A673 (cell line): ENCODE data around the gene HOXB9. TPM values are rescaled to one million over a fixed set of nuclear protein-coding genes. Genes with fewer than 3 reads are reported as not detected.

Source experiments
- BruUV-seq: library from RNA; stranded (reverse); fragments of 400-500 nt; replicated peaks from 2 replicates; lab custom pipeline; 2021; lab: Mats Ljungman, UMichigan
- CTCF ChIA-PET: fragments of 300-600 bp; sonication (Branson Sonifier 250); formaldehyde crosslinking; loops from one replicate; lab custom pipeline; 2022; ENCODE audit warnings: antibody characterized with exemption; lab: Charles Lee
- POLR2A ChIA-PET: fragments of 300-600 bp; sonication (Branson Sonifier 250); formaldehyde crosslinking; loops from one replicate; lab custom pipeline; 2022; ENCODE audit warnings: antibody characterized with exemption; ENCODE audit not compliant: low non-redundant PET; lab: Charles Lee
- DNase-seq: peaks from one replicate; pipeline ENCODE4 v3.0.0-alpha.2; 2015; ENCODE audit warnings: low spot score
- H3K27ac ChIP-seq: fragments of 200-600 bp; sonication (generic); 2 replicates; pipeline ENCODE4 v1.5.1; 2016; ENCODE audit warnings: mixed run types, low read depth, mild to moderate bottlenecking, mixed read lengths, antibody characterized with exemption, low read length; ENCODE audit not compliant: poor library complexity, severe bottlenecking
- H3K27me3 ChIP-seq: fragments of 200-600 bp; sonication (generic); replicated peaks from 2 replicates; pipeline ENCODE4 v1.6.1; 2017; ENCODE audit warnings: mixed run types, low read depth, mild to moderate bottlenecking, mixed read lengths, antibody characterized with exemption, low read length; ENCODE audit not compliant: insufficient read depth, poor library complexity
- H3K36me3 ChIP-seq: fragments of 200-600 bp; sonication (generic); 2 replicates; pipeline ENCODE4 v1.6.1; 2016; ENCODE audit warnings: mixed run types, mild to moderate bottlenecking, mixed read lengths, antibody characterized with exemption, low read length; ENCODE audit not compliant: insufficient read depth, poor library complexity, severe bottlenecking
- H3K4me1 ChIP-seq: fragments of 200-600 bp; sonication (generic); 2 replicates; pipeline ENCODE4 v1.6.1; 2017; ENCODE audit warnings: mixed run types, mild to moderate bottlenecking, mixed read lengths, antibody characterized with exemption, low read length; ENCODE audit not compliant: insufficient read depth, poor library complexity, severe bottlenecking
- H3K4me3 ChIP-seq: fragments of 200-600 bp; sonication (generic); 2 replicates; pipeline ENCODE4 v1.5.1; 2016; ENCODE audit warnings: low read depth, mixed run types, mild to moderate bottlenecking, mixed read lengths, low read length; ENCODE audit not compliant: poor library complexity, severe bottlenecking
- H3K9me3 ChIP-seq: fragments of 200-600 bp; sonication (generic); 2 replicates; pipeline ENCODE4 v1.6.1; 2016; ENCODE audit warnings: mixed run types, low read depth, mild to moderate bottlenecking, mixed read lengths, antibody characterized with exemption, low read length; ENCODE audit not compliant: poor library complexity, severe bottlenecking
- EZH2 ChIP-seq: fragments of 200-600 bp; sonication (generic); IDR thresholded peaks from 2 replicates; pipeline ENCODE4 v1.6.1; 2017; ENCODE audit warnings: borderline replicate concordance, low read depth, mild to moderate bottlenecking, mixed read lengths, antibody characterized with exemption, low read length; ENCODE audit not compliant: poor library complexity, severe bottlenecking
- intact Hi-C: fragments of 100-400 bp; cut with micrococcal nuclease; formaldehyde crosslinking; loops from one replicate; pipeline ENCODE4 v1.10.0; 2022; ENCODE audit not compliant: unreplicated experiment
- total RNA-seq: library from RNA; stranded (reverse); gene quantifications from 2 replicates; pipeline ENCODE4 v1.2.3, GENCODE V29; 2021
- TF ChIP-seq, protein P1 (sequence below): fragments of 300-800, 200-600 bp; sonication (generic); conservative IDR thresholded peaks from 2 replicates; pipeline ENCODE4 v1.5.1; 2017; ENCODE audit warnings: low read depth, mild to moderate bottlenecking, antibody characterized with exemption, low read length, moderate library complexity, mixed read lengths

Gene HOXB9
- total RNA-seq, 1 experiment from 2014 or later = 8.2 TPM

DNA sequence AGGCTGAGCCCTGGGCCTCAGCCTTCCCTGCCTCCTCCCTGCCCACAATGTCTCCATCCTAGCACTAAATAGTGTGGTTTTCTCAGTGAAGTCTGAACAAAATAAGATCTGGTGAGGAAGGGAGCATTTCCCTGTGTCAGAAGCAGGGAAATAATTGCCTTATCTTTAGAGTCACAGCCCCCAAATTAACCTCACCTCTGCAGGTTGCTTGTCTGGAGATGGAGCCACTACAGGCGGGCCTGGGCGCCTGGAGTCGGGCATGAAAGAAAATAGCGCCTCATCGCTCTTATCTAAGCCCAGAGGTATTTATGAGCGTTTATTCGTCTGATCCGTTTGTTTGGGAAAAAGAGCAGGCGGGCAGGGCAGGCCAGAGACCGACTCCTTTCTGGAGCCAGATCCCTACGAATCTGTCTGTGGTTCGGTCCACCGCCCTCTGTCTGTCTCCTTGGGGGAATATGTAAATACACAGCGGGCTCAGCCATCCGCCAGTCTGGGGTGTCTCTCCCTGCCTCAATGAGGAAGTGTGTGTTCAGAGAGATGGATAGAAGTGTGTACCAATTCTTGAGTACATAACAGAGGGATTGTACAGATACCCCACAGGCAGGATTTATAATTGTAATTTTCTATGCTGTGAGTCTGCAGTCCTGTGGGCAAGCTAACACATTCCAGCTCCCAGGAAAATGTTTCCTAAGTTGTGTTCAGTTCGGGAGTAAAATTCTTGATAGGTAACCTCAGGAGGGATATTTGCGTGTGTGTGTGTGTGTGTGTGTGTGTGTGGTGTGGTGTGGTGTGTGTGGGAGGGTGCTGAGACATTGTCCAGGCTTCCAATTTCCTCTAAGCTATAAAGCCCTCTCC, 25.7 kb downstream of the HOXB9 start:
- Histone ChIP-seq H3K4me1 (peaks cover 35% of the 10 kb centered on the region), H3K36me3 (peaks cover 5% of the 10 kb centered on the region), H3K27me3 (no peaks in the 10 kb centered on the region), H3K4me3 (no peak overlapping the region), H3K9me3 (no peaks in the 10 kb centered on the region), H3K27ac (no peak overlapping the region)
- POLR2A ChIA-PET = no interaction called here
- DNase-seq = no peak
- TF ChIP-seq EZH2 = no peak
- TF ChIP-seq, protein P1, sequence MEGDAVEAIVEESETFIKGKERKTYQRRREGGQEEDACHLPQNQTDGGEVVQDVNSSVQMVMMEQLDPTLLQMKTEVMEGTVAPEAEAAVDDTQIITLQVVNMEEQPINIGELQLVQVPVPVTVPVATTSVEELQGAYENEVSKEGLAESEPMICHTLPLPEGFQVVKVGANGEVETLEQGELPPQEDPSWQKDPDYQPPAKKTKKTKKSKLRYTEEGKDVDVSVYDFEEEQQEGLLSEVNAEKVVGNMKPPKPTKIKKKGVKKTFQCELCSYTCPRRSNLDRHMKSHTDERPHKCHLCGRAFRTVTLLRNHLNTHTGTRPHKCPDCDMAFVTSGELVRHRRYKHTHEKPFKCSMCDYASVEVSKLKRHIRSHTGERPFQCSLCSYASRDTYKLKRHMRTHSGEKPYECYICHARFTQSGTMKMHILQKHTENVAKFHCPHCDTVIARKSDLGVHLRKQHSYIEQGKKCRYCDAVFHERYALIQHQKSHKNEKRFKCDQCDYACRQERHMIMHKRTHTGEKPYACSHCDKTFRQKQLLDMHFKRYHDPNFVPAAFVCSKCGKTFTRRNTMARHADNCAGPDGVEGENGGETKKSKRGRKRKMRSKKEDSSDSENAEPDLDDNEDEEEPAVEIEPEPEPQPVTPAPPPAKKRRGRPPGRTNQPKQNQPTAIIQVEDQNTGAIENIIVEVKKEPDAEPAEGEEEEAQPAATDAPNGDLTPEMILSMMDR = no peak
- CTCF ChIA-PET = no interaction called here
- intact Hi-C loops = no loop called here
- no TSS peak for BruUV-seq

DNA sequence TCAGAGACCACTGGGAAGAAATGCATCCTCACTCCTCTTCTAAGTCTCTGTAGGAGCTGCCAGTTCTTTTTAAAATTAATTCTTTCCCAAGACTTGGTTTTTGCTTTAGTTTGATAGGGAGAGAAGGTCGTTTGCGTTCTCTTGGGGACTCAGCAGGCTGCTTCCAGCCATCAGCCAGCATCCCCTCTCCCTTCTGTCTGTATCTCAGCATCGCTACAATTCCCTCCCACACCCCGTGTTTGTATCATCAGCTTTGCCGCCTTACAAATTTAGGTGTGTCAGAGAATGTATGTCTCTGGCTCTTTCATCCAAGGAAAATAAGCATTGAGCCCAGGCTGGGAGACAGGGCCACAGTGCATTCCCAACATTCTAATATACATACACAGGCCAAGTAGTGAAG, 26.8 kb downstream of the HOXB9 start:
- intact Hi-C loops = no loop called here
- TF ChIP-seq EZH2 = no peak
- TF ChIP-seq, protein P1 = no peak
- ChIA-PET CTCF (no interaction called here), POLR2A (interaction anchor here (0.5 kb wide), 2 partner anchors 13 to 15 kb away, joined by 5 read pairs; partner anchors contain the start of gene HOXB8)
- Histone ChIP-seq H3K9me3 (no peaks in the 10 kb centered on the region), H3K36me3 (peaks cover 9% of the 10 kb centered on the region), H3K27ac (no peak overlapping the region), H3K27me3 (no peaks in the 10 kb centered on the region), H3K4me3 (no peak overlapping the region), H3K4me1 (peaks cover 35% of the 10 kb centered on the region)
- no peak for DNase-seq
- no TSS peak for BruUV-seq

DNA sequence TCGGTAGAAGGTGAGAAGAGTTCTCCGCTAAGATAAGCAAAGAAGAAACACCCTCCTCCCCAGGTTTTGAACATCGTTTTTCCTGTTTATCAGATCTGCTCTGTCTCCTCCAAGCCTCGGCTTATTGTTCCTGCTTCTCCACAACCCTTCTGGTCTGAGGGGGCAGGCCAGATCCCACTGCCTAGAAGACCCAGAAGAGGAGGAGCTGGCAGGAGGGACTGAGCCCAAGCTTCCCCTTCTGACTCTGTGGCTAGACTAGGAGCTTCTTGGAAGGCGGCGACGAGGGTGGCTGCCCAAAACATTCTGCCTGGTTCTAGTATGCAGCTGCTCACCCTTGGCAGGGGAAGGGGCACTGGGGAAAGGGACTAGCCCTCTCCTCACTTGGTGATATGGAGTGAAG, 27.4 kb downstream of the HOXB9 start:
- Histone ChIP-seq H3K27ac (no peak overlapping the region), H3K27me3 (no peaks in the 10 kb centered on the region), H3K9me3 (no peaks in the 10 kb centered on the region), H3K4me1 (peaks cover 39% of the 10 kb centered on the region), H3K36me3 (peaks cover 9% of the 10 kb centered on the region), H3K4me3 (peak overlapping the region; percentile 50)
- ChIA-PET POLR2A (interaction anchor here (0.5 kb wide), 1 partner anchor 14 kb away, joined by 5 read pairs; no protein-coding TSS in a partner anchor), CTCF (interaction anchor here (0.5 kb wide), 1 partner anchor 468 kb away, joined by 4 read pairs; no protein-coding TSS in a partner anchor)
- intact Hi-C loops = no loop called here
- BruUV-seq = no TSS peak
- no peak for TF ChIP-seq EZH2
- TF ChIP-seq, protein P1 = no peak
- DNase-seq = no peak
